ENCODE measurements around the gene PLA2G5. TPM values are rescaled to one million over a fixed set of nuclear protein-coding genes. Genes with fewer than 3 reads are reported as not detected.

Gene PLA2G5
- total RNA-seq, 4 donors from 2014 or later: 2.9 to 5.5 (median 4.0) TPM

DNA sequence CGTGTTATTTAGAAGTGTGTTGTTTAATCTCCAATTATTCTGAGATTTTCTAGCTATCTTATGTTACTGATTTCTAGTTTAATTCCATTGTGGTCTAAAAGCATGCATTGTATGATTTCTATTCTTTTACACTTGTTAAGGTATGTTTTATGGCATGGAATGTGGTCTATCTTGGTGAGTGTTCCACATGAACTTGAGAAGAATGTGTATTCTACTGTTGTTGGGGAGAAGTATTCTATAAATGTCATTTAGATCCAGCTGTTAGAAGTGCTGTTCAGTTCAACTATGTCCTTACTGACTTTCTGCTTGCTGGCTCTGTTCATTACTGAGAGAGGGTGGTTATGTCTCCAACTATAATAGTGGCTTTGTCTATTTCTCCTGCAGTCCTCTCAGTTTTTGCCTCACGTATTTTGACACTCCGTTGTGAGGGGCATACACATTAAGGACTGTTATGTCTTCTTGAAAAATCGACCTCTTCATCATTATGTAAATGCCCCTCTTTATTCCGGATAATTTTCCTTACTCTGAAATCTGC lies 12.0 kb upstream of the PLA2G5 start:
- TF ChIP-seq, protein P1, sequence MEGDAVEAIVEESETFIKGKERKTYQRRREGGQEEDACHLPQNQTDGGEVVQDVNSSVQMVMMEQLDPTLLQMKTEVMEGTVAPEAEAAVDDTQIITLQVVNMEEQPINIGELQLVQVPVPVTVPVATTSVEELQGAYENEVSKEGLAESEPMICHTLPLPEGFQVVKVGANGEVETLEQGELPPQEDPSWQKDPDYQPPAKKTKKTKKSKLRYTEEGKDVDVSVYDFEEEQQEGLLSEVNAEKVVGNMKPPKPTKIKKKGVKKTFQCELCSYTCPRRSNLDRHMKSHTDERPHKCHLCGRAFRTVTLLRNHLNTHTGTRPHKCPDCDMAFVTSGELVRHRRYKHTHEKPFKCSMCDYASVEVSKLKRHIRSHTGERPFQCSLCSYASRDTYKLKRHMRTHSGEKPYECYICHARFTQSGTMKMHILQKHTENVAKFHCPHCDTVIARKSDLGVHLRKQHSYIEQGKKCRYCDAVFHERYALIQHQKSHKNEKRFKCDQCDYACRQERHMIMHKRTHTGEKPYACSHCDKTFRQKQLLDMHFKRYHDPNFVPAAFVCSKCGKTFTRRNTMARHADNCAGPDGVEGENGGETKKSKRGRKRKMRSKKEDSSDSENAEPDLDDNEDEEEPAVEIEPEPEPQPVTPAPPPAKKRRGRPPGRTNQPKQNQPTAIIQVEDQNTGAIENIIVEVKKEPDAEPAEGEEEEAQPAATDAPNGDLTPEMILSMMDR (IDR thresholded peaks at IDR 0.05; ENCODE audit: low read depth): no peak

DNA sequence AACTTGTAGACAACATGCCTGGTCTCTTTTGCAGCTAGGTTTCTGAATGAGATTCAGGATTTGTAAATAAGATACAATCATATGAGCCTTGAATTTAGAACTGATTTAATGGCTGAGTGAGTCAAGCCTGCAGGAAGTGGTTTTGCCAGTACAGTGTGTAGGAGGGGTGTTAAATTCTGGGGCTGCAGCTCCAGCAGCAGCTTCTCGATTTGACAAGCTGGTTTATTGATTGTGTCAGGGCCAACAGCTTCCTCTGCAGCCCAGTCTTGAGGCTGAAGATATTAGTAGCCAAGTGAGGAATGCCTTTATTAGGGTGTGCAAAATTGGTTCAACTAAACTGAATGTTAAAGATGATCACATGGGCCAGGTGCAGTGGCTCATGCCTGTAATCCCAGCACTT lies 11.5 kb upstream of the PLA2G5 start:
- TF ChIP-seq, protein P1 (IDR thresholded peaks at IDR 0.05; ENCODE audit: low read depth): no peak

DNA sequence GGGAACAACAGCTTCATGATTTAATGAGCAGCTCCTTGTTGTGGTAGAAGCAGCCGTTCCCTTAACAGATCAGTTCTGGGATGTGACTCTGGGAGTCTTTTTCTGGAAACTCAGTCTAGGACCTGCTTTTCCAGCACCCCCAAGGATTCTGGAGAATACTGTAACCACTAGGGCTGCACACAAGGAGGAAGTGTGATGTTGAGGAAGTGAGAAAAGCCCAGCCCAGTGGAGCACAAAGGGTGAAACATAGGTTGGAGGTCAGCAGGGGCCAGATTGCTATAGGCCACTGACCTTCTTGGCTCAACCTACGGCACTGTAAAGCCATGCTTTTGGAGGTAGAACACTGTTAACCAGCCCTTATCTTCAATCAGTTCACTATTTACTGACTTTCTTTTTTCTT lies 10.1 kb upstream of the PLA2G5 start:
- TF ChIP-seq, protein P1 (IDR thresholded peaks at IDR 0.05; ENCODE audit: low read depth): no peak

DNA sequence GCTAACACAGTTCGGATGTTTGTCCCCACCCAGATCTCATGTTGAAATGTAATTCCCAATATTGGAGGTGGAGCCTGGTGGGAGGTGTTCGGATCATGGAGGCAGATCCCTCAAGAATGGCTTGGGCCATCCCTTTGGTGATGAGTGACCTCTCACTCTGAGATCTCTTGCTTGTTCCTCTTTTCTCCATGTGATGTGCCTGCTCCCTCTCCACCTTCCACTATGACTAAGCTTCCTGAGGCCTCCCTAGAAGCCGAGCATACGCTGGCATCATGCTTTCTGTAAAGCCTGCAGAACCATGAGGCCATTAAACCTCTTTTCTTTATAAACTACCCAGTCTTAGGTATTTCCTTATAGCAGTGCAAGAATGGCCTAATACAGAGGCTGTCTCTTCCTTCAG lies 8.1 kb upstream of the PLA2G5 start:
- TF ChIP-seq, protein P1 (IDR thresholded peaks at IDR 0.05; ENCODE audit: low read depth): no peak

DNA sequence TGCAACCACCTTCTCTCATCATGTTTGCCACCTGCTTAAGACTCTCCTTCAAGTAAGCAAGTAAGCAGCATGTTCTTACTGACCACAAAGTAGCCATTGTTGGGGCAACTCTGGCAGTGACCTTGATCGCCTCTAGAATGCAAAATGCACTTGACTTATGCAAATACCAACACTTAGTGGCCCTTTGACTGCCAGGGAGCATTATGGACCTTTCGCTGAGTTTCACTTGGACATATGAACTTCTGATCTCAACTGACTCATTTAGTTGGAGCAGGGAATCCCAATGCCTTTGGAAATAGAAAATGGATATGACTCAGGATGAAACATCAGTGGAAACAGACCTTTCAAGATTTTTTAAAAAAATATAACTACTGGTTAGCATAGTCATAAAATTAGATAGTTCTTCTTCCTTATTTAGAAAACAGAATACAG lies 6.1 kb upstream of the PLA2G5 start:
- TF ChIP-seq, protein P1 (IDR thresholded peaks at IDR 0.05; ENCODE audit: low read depth): no peak

DNA sequence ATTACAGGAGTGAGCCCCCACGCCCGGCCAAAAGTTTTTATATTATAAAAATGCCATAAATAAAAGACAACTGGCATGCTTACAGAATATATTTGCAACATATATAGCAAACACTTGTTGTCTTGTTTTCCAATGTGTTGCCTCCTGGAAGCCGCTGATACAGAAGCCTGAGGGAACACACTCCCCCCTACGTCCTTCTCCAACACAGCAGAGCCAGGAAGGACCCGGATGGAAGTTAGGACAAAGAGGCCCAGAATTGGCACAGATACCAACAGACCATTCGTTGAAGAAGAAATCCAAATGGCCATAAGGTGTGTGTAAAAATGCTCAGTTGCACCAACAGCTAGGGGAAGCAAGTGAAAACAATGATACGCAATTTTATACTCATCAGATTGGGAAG lies 1.3 kb upstream of the PLA2G5 start:
- TF ChIP-seq, protein P1 (IDR thresholded peaks at IDR 0.05; ENCODE audit: low read depth): no peak

DNA sequence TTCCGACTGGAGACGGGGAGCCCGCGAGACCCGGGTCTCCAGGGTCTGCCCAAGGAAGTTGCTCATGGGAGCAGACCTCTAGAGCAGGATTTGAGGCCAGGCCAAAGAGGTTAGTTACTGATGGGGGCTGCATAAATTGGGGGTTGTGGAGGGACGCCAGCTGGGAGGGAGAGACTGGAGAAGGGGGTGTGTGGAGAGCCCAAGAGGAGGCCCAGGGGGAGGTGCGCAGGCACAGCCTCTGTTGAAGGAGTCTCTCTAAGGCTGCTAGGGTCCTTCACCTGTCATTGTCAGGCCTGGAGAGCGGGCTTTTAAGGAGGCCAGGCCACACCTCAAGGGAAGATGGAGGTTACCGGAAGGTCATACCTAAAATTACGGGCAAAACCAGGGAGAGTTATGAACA lies 363 bp downstream of the PLA2G5 start:
- TF ChIP-seq, protein P1 (IDR thresholded peaks at IDR 0.05; ENCODE audit: low read depth): no peak
